ENCODE data around the gene STX19.

- no peak for TF ChIP-seq CTCF (IDR thresholded peaks at IDR 0.05)
- no peak for TF ChIP-seq ZFX (IDR thresholded peaks at IDR 0.05; ENCODE audit: borderline replicate concordance)
Measured at GRCh38 chr3:94062513-94063404, 34.4 kb upstream of the STX19 start, which contains the start of the genes DHFR2 and NSUN3.
